Measurements from ENCODE around the gene MYH6.
A peak's percentile ranks its signal among the peaks of the same experiment; 100 is the strongest.

MYH6 gene

GRCh38 chr14:23358553-23359166 is 49.4 kb downstream of the MYH6 start:
- DNase-seq (ENCODE audit: low read depth in 3 of 3), result no peak

GRCh38 chr14:23358042-23358441 is 50.0 kb downstream of the MYH6 start:
- DNase-seq (ENCODE audit: low read depth in 3 of 3), result no peak

GRCh38 chr14:23357261-23357660 is 50.8 kb downstream of the MYH6 start:
- DNase-seq (ENCODE audit: low read depth in 3 of 3), result no peak

- DNase-seq (ENCODE audit: low read depth in 3 of 3), result no peak
Measured at GRCh38 chr14:23356662-23357061, 51.4 kb downstream of the MYH6 start.

GRCh38 chr14:23355871-23356435 is 52.1 kb downstream of the MYH6 start:
- DNase-seq (ENCODE audit: low read depth in 3 of 3), result no peak

- DNase-seq (ENCODE audit: low read depth in 3 of 3), result no peak
Measured at GRCh38 chr14:23354990-23355389, 53.1 kb downstream of the MYH6 start.

- no peak for DNase-seq (ENCODE audit: low read depth in 3 of 3)
Measured at GRCh38 chr14:23353433-23353780, 54.7 kb downstream of the MYH6 start.

GRCh38 chr14:23352506-23353432 is 55.3 kb downstream of the MYH6 start, which contains the start of gene SLC22A17:
Gene SLC22A17 (minus strand): TSS chr14:23352887.
- peak; percentile 31 to 57 (median 47) for DNase-seq (ENCODE audit: low read depth in 3 of 3)

- no peak for DNase-seq (ENCODE audit: low read depth in 3 of 3)
Measured at GRCh38 chr14:23351681-23352505, 56.2 kb downstream of the MYH6 start.

GRCh38 chr14:23349156-23349845 is 58.8 kb downstream of the MYH6 start:
- DNase-seq (ENCODE audit: low read depth in 3 of 3), result no peak

GRCh38 chr14:23348297-23348655 is 59.8 kb downstream of the MYH6 start:
- no peak for DNase-seq (ENCODE audit: low read depth in 3 of 3)

- DNase-seq (ENCODE audit: low read depth in 3 of 3), result no peak
Measured at GRCh38 chr14:23347406-23348296, 60.4 kb downstream of the MYH6 start.

GRCh38 chr14:23346693-23347405 is 61.2 kb downstream of the MYH6 start:
- no peak for DNase-seq (ENCODE audit: low read depth in 3 of 3)

GRCh38 chr14:23345987-23346692 is 61.9 kb downstream of the MYH6 start:
- DNase-seq (ENCODE audit: low read depth in 3 of 3), result no peak

- DNase-seq (ENCODE audit: low read depth in 3 of 3), result no peak
Measured at GRCh38 chr14:23344481-23344880, 63.6 kb downstream of the MYH6 start.

GRCh38 chr14:23339506-23340268 is 68.4 kb downstream of the MYH6 start:
- no peak for DNase-seq (ENCODE audit: low read depth in 3 of 3)

- no peak for DNase-seq (ENCODE audit: low read depth in 3 of 3)
Measured at GRCh38 chr14:23335623-23336022, 72.5 kb downstream of the MYH6 start.

All from stimulated activated CD4-positive, alpha-beta T cell treated with anti-CD3 and anti-CD28 coated beads, TNF-alpha, amount 100 ng/mL, for 24 hours (primary cell).